Heart left ventricle (tissue), 13 donors: Measurements from ENCODE around the gene TMEM132D.

Source experiments
- CTCF ChIP-seq, 12 donors: fragments of 200-600 bp; sonication (generic) in 4 of 12; IDR thresholded peaks; one replicate each; pipeline versions ENCODE4 v1.5.0 to v1.8.0; 2018 to 2022; ENCODE audit warnings: antibody characterized with exemption in 12 of 12, mild to moderate bottlenecking in 5 of 12
- POLR2A ChIP-seq, 2 donors: fragments of 450-650 bp; IDR thresholded peaks; one replicate each; pipeline ENCODE4 v1.6.1; 2017; ENCODE audit warnings: antibody characterized with exemption in 2 of 2, mild to moderate bottlenecking in 2 of 2, moderate library complexity in 2 of 2
- donor health status: ischemic (EF 13 %, LVEDD 7.1; RV severe dilation, severe dysfunction).
- donor health status: DM: no; HTN: yes; CAD: no.
- donor health status: DM: no; HTN: no; CAD: no.
- donor health status: ischemic (EF 25% LVEDD 6.9; RV normal size, moderate dysfunction).
- donor health status: ischemic (EF 25% LVEDD 5.7; RV mildly dilated, moderate dysfunction).
- donor health status: ischemic (EF 35%, LVEDD 5.7; RV mildly dilated, moderate dysfunction).
- donor health status: nonischemic (EF 11% LVEDD 7.7; RV severe dilation, severe dysfunction).
- donor health status: DM: yes; HTN: yes; CAD: no.
- donor health status: PGD.
- donor health status: ischemic (EF 29% LVEDD 5.4; RV normal size, mild dysfunction).
- donor health status: nonischemic (EF 23%, LVEDD 6.1; RV moderate dilation, normal function).

DNA sequence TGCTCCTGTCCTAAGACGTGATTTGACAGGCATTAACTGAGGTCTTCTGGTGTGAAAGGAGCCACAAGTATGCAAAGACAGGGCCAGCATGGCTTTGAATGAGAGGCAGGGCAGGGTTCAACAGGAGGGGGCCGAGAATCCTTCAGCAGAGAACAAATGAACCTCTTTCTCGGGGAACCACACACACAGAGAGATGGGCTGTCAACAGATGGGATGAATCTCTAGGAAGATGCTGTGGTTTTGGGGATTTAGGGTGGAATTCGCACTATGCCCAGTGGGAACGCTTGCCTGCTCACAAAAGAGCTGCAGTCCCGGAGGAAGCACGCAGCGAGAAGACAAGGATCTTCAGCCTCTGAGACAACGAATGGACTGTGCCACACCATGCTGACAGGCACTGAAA is 537.2 kb downstream of the TMEM132D start:
- no peak for TF ChIP-seq CTCF (IDR thresholded peaks at IDR 0.05)
- TF ChIP-seq POLR2A (IDR thresholded peaks at IDR 0.05) = no peak
